AG04450 (cell line): ENCODE results near the gene KLHL20. TPM values are rescaled to one million over a fixed set of nuclear protein-coding genes. Genes with fewer than 3 reads are reported as not detected.
"Not testable (repeated sequence)": the region's sequence is repeated elsewhere in the genome, so short reads cannot be mapped to it uniquely, and the experiment has no call there.

Source experiments
- CTCF ChIA-PET: fragments of 300-600, 350-600 bp; formaldehyde crosslinking; extraction: SDS; loops from one replicate; lab custom pipeline; 2022; ENCODE audit warnings: antibody characterized with exemption, inconsistent platforms; lab: Charles Lee
- POLR2A ChIA-PET: fragments of 350-600 bp; formaldehyde crosslinking; extraction: SDS; loops from one replicate; lab custom pipeline; 2021; ENCODE audit warnings: antibody characterized with exemption, inconsistent platforms; lab: Yijun Ruan, JAX
- DNase-seq: peaks from one replicate; pipeline ENCODE4 v3.0.0-alpha.2; 2011; ENCODE audit warnings: low read depth, low spot score
- H3K27ac ChIP-seq: one replicate; pipeline ENCODE4 v1.5.1; 2012; ENCODE audit warnings: low read depth, low read length, control low read depth
- H3K27me3 ChIP-seq: one replicate; pipeline ENCODE4 v1.6.0; 2012; ENCODE audit warnings: low read length; ENCODE audit not compliant: control insufficient read depth, insufficient read depth
- H3K4me3 ChIP-seq: 2 replicates; pipeline ENCODE4 v1.5.1; 2011; ENCODE audit warnings: mild to moderate bottlenecking, low read depth, low read length, control low read depth
- H3K9me3 ChIP-seq: 2 replicates; pipeline ENCODE4 v1.5.1; 2012; ENCODE audit warnings: low read length; ENCODE audit not compliant: control insufficient read depth, insufficient read depth
- CTCF ChIP-seq: IDR thresholded peaks from 2 replicates; pipeline ENCODE4 v1.5.1; 2011; ENCODE audit warnings: low read depth, low read length, control low read depth, inconsistent platforms
- polyA plus RNA-seq: library from polyadenylated mRNA; depleted of rRNA; stranded (reverse); fragments of >200 nt; gene quantifications from 2 replicates; pipeline ENCODE4 v1.2.3, GENCODE V29; 2011

Gene KLHL20
- polyA plus RNA-seq, 1 experiment, result 19.7 TPM

- ChIA-PET CTCF (no interaction called here), POLR2A (interaction anchor here (0.6 kb wide), 1 partner anchor 841 kb away, joined by 3 read pairs; no protein-coding TSS in a partner anchor)
- no peak overlapping the region for H3K27ac ChIP-seq
- no peak for DNase-seq
- TF ChIP-seq CTCF, result no peak
- no peak overlapping the region for H3K4me3 ChIP-seq
- no peaks in the 10 kb centered on the region for H3K9me3 ChIP-seq
- no peaks in the 10 kb centered on the region for H3K27me3 ChIP-seq
These were observed 65.2 kb downstream of the KLHL20 start for GRCh38 chr1:173779936-173780335.

- Histone ChIP-seq H3K4me3 (no peak overlapping the region), H3K9me3 (no peaks in the 10 kb centered on the region), H3K27ac (no peak overlapping the region), H3K27me3 (no peaks in the 10 kb centered on the region)
- TF ChIP-seq CTCF, result no peak
- no peak for DNase-seq
- CTCF ChIA-PET, result interaction anchor here (0.5 to 1.0 kb wide), 2 partner anchors 60 to 1043 kb away, joined by 3 to 4 read pairs; no protein-coding TSS in a partner anchor
- POLR2A ChIA-PET, result no interaction called here
These were observed 70.2 kb downstream of the KLHL20 start for GRCh38 chr1:173784997-173785396.

- DNase-seq, result no peak
- no peak overlapping the region for H3K4me3 ChIP-seq
- no peak overlapping the region for H3K27ac ChIP-seq
- CTCF ChIA-PET, result interaction anchor here (0.6 to 0.7 kb wide), 2 partner anchors 23 to 42 kb away, joined by 3 read pairs; no protein-coding TSS in a partner anchor
- POLR2A ChIA-PET, result no interaction called here
- no peak for TF ChIP-seq CTCF
- H3K9me3 ChIP-seq, result no peaks in the 10 kb centered on the region
- no peaks in the 10 kb centered on the region for H3K27me3 ChIP-seq
These were observed 75.1 kb downstream of the KLHL20 start for GRCh38 chr1:173789841-173790240.

DNA sequence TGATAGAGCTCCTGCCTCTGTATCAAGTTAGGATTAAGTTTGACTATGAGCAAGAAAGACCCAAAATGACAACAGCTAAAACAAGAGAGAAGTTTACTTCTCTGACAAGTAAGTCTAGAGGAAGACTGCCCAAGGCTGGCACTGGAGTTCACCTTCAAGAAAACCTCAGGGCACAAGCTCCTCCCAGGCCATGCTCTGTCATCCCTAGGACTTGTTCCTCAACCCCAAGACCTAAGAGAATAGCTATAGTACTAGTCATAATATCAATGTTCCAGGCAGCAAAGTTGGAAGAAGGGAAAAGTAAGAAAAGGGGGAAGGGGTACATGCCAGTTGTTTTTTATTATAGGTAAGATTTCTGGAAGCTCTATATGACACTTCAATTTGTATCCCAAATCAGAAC lies 83.3 kb downstream of the KLHL20 start:
- ChIA-PET POLR2A (no interaction called here), CTCF (no interaction called here)
- Histone ChIP-seq H3K4me3 (no peak overlapping the region), H3K27me3 (no peaks in the 10 kb centered on the region), H3K9me3 (no peaks in the 10 kb centered on the region), H3K27ac (no peak overlapping the region)
- TF ChIP-seq CTCF, result no peak
- DNase-seq, result no peak

- DNase-seq, H3K9me3 ChIP-seq, CTCF ChIA-PET, H3K4me3 ChIP-seq, POLR2A ChIA-PET, H3K27me3 ChIP-seq, H3K27ac ChIP-seq: not testable (repeated sequence)
These were observed 85.2 kb downstream of the KLHL20 start for GRCh38 chr1:173799995-173800394.
